ENCODE results near the gene SMARCD1.

Gene SMARCD1

DNA sequence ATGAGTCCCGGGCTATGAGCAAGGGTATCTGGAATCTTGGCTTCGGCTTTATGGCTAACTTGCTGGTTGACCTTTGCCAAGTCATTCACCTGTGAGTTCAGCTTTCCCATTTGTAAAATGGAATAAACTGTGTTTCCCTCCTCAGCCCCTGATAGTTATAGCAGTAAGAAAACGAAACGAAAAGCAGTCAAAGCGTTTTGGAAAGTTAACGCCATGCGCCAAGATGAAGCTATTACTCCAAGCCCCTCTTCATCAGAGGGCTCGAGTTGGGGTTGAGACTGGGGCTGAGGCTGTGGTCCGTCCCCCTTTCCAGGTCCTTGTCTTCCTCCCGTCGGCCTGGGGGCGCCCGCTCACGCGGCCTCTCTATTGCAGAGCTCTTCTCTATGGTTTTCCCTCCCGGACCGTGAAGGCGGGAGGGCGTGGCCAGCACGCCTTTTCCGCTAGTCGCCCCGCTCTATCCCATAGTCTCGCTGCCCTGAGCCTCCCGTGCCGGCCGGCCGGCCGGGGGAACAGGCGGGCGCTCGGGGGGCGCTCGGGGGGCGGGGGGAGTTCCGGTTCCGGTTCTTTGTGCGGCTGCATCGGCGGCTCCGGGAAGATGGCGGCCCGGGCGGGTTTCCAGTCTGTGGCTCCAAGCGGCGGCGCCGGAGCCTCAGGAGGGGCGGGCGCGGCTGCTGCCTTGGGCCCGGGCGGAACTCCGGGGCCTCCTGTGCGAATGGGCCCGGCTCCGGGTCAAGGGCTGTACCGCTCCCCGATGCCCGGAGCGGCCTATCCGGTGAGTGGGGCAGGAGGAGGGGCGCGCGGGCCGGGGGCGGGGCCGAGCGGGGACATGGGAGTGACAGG lies at the start of gene SMARCD1:
TSS of gene SMARCD1 (plus strand) at position 568 of the 840 bp plus-strand sequence. CDS start at position 596, 28 bp downstream.
- peak; percentile 93 to 96 for DNase-seq

DNA sequence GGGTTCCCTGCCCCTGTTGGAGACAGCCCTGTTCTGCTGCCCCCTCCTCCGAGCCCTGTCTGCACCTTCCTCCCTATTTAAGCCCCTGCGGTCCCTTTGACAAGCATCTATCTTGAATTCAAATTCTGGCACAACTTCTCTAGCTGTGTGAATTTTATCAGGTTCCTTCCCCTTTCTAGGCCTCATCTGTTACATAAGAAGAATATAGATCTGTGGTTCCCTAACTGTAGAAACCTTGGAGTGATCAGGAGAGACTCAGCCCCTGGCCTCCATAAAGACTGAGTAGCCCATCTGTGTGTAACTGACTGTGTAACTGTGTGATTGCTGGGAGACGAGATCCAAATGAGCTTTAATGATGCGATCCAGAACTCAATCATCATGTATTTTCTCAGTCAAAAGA lies 46.8 kb upstream of the SMARCD1 start:
- DNase-seq: no peak

DNA sequence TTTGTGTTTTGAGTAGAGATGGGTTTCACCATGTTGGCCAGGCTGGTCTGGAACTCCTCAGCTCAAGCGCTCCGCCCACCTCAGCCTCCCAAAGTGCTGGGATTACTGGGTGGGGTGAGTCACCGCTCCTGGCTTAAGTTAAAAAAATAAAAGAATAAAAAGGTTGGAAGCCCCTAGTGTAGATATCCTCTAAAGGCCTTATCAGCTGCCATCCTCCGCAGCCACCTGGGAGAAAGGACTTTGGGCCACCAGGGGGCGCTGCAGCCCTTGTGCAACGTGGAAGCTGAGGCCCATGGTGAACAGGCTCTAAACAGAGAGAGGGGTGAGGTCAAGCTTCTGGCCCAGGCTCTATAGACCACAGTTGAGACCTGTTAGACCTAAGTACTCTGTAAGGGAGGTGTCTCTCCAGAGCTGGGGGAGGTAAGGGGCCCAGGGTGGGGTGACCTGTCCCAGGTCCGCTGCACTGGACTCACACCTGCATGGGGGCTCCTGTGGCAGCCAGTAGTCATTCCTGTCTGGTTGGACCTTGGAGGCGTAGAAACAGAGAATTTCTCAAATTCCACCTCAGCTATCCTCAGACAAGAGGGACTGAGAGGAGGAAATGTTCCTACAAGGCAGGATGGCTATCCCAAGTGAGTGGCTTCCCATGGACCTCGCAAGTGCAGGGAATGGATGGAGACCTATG lies 45.8 kb upstream of the SMARCD1 start:
- DNase-seq: peak; percentile 63 to 67

DNA sequence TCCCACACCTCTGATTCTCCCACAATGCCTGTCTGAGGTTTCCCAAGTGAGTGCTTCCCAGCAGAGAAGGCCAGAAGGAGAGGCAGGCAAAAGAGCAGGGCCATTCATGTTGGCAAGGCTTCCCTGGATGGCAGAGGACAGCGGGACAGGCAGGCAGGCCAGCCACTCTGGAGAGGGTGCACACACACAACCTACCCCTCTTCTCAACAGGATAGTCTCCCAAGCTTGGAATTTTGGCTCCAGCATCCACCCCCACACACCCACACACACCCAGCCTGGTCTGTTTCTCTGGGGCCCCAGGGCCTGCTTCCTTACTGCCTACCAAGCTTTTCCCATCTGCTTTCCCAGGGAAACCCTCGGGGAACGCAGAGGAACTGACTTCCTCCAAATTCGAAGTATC lies 44.5 kb upstream of the SMARCD1 start:
- no peak for DNase-seq

DNA sequence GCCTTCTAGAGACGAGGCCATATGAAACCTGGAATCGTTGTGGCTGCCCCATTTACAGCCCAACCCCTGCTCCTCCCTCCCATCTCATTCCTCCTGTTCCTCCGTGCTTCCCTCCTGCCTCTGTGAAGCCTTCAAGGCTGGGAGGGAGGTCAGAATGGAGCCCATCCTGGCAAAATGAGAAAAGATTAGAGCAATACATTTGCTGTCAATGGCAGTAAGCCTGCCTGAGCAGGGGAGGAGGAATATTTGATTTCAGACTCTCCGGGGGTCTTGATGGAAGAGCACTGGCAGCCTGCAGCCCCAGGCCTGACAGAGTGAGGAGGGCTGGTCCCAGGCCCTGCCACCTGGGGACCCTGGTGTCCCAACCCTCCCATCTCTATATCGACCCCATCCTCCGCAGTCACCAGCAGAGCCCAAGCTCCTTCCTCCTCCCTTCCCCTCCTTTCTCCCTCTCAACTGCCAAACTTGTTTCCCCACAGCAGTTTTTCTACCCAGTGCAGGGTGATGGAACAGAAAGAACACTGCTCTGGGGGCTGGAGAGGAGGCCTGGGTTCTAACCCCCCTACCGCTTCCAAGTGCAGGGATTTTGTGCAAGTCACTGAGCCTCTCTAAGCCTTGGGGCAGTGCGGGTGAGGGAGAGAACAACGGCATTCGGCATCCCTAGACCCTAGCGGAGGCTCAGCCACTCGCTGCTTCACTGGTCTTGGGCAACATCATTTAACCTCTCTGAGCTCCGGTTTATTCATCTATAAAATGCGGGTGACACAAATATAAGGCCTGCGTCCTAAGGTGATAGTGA lies 43.9 kb upstream of the SMARCD1 start:
- no peak for DNase-seq

DNA sequence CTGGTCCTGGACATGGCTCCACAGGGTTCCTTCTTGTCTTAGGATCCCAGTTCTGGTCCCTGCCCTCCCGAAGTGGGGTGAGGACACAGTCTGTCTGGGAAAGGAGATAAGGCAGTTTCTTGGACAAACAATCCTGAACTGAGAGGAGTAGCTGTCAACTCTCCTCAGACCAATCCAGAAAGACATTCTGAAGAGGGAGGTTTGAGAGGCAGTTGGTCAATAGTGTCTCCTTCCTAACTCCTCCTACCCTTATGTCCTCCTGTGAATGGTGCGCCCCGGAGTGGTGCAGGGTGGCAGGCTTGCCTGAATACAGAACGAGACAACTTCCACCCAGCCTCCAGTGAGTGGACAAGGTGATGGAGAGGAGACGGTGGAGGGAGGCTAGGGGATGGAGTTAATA lies 43.2 kb upstream of the SMARCD1 start:
- no peak for DNase-seq

DNA sequence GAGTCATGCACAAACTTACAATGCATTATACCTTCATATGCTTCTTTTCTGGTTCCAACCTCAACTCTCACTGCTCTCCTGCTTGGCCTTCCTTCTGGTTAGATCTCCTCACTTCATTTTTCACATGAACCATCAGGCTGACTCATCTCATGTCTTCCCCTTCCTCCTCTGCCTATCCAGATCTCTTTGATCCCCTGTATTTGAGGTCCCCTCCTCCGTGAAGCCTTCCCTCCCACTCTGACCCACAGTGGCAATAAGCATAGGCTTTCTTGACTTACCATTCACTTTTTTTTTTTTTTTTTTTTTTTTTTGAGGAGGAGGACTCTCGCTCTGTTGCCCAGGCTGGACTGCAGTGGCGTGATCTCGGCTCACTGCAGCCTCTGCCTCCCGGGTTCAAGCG lies 42.4 kb upstream of the SMARCD1 start:
- no peak for DNase-seq

DNA sequence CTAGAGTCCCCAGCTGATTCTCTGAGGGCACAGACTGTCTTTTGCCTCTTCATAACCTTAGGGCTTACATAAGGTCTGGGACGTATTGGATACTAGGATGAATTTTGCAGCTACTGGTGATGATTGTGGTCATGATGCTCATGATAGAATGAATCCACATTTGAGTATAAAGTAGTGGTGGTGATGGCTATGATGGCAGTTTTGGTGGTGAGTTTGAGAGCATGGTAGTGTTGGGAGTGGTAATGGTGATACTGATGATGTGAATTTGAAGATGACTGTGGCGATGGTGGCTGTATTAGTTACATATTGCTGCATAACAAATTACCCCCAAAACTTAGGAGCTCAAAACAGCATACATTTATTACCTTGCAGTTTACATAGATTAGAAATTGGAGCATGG lies 41.8 kb upstream of the SMARCD1 start:
- no peak for DNase-seq

DNA sequence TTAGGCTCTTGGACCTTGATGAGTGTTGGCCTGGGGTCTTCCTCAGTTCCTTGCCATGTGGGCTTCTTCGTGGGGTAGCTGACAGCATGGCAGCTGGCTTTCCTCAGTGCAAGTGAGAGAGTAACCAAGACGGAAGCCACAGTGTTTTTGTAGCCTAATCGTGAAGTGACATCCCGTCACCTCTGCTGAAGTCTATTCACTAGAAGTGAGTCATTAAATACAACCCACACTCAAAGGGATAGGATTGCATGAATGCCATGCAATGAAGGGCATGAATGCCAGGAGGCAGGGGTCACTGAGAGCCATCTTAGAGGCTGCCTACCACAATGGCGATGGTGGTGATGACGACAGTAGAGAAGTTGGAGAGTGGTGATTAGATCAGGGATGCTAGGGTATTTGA lies 41.3 kb upstream of the SMARCD1 start:
- DNase-seq: no peak

DNA sequence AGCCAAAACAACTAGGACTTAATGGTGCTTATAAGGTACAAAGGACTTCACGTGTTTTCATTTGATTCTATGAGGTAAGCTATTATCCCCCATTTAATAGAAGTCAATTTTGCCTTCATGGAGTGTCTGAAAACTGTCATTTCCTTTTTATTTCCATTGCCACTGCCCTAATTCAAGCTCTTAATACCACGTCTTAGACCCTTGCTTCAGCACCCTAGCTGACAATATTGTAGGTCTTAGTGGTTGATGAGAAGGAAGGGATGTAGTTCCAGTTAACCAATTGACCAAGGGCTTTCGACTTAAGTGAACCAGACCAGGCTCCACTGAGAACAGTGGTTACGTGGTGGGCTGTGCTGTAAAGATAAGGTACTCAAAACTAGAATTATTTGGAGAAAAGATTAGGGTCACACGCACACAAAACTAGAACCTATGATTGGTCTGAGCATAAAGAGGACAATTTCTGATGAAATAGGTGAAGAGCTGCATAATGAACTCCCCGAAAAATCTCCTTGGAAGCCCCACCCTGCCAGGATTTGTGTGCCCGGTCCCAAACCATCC lies 37.4 kb upstream of the SMARCD1 start:
- DNase-seq: no peak

DNA sequence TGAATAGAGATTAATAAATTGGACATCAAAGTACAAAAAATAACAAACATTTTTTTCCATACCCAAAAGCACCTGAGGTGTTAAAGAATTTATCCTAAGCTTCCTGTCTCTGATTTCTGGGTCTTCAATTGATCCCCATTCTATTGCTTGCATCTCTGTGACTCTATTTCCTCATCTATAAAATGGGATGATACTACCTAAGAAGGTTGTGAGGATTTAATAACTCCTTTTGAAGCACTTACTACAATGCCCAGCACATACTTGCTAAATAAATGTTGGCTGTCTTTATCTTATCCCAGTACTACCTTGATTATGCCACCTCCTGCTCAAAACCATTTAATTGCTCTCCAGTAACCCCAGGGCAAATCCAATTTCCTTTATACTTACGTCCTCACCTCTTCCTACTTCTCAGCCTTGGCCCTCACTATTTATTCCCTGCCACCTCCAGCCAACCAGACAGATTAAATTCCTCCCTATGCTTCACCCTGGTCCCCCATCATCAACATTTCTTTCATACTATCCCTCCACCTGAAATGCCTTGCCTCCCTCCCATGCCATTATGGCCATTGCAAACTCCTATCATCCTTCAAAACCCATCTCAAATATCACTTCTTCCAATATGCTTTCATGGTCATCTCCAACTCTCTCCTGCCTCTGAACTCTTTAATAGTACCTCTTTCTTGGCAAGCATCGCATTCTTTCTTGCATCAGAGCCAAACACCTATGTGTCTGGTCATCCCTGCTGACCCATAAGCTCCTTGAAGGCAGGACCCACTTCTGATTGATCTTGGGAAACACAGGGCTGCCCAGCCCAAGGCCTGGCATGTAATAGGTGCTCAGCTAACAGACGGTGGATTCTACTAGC lies 35.7 kb upstream of the SMARCD1 start:
- no peak for DNase-seq

DNA sequence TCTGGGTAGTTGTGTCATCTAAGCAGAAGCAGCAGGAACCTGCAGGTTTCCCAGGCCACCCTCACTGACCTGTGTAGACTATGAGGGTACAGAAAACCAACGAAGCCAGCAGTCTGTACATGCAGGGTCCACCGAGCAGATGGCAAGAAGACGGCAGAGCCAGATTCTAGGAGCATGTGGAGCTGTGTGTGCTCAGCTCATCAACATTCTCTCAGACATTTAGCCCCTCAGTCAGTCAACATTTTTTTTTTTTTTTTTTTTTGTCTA lies 35.1 kb upstream of the SMARCD1 start:
- DNase-seq: no peak

DNA sequence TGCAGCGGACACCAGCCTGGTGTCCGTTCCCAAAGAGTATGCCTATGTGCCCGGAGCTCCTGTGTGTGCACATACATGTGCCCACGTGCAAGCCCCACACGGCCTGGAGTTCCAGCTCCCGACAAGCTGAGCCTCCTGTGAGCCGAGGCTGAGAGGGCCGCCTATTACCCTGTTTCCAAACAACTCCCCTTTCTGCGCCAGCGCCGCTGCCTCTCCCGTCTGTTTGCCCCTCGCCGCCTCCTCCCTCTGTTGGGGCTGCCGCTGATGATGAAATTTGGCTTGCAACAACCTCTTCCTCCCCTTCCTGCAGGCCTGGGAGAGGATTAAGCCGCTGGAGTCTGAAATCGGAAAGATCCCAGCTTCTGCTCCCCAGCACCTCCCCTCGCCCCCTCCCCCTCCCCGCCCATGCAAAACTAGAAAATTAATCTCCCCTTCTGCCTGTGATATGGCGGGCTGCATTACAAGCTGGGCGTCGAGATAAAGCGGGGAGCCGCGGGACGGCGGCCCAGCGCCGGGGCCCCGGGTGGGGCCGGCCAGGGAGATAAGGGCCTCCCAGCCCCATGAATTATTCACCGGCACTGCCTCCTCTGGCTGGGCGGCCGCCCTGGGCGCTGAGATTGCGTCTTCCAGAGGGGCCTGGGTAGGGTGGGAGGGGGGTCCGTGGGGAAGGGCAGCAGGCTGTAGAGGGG lies 34.6 kb upstream of the SMARCD1 start:
- DNase-seq: no peak

DNA sequence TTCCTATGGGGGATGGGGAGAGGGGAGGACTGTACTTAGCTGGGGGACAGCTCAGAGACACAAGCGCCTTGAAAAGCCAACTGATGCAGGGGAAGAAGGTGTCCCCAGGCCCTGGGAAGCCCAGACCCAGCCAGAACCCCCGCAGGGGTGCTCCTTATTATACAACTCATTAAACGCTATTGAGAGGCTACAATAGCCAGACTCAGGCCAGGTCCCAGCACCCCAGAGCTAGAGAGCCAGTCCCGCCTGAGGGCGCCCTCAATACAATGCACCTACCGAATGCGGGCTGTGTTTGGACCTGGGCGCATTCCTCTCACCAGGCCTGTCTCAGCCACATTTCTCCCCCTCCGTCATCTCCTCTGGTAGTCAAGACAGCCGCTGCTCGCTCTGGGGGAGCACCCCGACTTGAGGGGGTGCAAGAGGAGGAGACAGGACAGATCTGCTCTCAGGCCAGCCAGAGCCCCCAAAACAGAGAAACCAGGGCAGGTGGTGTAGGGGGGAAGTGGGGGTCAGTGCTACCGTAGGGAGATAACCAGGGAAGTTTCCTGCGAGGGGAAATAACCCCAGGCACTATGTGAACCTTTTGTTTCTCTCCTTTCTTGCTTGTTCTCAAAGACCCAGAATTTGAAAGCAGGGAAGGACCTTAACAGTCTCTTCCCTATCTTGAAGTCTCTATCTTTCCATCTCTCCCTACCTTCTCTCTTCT lies 33.9 kb upstream of the SMARCD1 start:
- DNase-seq: no peak

DNA sequence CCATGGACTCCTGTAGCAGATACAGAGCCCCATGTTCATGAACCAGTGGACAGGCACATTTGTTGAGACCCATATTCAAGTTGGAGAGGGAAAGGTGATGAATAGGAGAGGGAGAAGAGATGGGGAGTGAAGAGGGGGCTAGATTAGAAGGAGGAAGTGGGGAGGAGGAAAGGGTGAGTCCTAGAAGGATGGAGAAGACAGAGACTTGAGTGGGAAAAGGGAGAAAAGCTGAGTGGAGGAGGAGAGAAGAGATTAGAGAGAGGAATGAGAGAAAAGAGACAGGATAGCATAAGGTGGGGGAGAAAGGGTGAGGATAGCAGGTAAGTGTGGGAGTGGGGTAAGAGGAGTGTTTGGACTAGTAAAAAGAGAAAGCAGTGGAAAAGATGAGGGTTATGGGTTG lies 32.6 kb upstream of the SMARCD1 start:
- no peak for DNase-seq

DNA sequence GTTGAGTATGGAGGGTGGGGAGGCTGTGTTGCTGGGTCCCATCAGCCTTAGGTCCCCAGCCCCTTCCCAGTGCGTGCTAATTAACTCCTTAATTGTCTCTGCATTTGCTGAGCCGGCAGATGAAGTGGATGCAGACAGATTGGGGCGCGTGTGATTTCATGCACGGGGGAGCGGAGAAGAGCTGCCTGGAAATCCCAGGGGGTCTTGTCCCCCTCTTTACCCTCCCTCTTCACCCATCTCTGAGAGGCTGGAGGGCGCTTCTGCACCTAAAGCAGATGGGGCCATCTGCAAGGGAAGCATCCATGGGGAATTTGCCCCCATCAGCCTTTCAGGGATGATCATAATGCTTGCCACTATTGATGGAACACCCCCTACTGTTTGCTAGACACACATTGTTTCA lies 32.2 kb upstream of the SMARCD1 start:
- peak in 1 of 2 experiments; percentile 4 for DNase-seq

DNA sequence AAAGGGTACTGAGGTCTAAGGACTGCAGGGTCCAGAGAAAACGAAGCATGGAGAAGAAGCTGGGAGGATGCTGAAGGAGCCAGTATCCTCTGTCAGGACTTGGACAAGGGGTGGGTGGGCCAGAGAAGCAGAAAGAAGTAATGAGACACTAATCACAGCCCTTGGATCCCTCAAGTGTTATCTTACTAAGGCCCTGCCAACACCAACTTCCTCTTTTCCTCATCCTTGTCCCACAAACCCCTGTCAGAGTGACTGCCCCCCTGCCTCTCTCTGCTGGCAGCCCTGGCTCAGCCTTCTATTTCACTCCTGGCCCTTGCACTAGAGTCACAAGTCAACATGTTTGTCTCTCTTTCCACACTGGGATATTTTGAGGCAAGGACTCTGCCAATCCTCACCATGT lies 31.6 kb upstream of the SMARCD1 start:
- DNase-seq: no peak

DNA sequence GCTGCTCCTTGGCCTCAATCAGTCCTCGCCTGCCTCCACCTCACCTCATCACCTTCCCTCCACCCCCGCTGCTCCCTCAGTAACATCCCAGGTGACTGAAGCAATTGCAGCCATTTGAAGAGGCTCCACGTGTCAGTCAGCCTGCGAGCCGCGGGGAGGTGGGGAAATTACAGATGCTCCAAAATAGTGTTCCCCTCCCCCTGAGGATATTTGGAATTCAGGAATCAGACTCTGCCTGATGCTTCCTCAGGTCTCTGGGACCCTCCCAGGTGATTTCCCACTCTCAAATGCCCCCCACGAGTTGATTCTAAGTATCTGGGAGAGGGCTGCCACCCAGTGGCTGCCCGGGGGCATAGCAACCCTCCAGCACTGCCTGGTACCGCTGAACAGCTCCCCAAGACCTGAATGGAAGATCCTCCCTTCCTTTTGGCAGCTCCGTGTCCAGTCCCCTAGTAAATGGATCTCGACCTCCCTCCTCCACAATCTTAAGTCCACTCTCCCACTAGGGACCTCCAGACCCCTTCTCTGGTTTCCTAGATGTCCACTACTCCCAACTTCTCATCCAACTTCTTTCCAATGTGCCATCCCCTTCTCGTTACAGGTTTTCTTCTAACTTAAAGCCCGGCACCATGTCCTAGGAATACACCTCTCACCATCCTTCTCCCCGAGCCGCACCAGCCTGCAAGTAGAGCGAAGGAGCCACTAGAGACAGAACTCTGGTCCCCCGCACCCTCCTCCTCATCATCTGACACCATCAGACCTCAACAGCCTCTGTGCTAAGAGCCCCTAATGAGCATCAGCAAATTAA lies 29.1 kb upstream of the SMARCD1 start:
- peak; percentile 62 to 72 for DNase-seq

DNA sequence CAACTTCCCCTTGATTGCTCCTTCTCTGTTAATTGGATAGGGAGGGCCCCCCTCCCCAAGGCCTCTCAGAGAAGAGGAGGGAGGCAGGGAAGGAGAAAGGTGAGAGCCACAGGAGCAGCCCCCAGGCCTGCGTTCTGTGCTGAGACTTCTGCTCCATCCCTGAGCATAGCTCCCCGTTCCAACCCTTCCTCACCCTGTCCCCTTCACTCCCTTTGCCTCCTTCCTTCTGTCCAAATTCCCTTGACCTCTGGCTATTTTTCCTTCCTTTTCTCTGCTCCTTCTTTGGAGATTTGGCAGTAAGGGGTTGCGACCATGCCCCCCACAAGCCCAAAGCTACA lies 28.5 kb upstream of the SMARCD1 start:
- no peak for DNase-seq
